ENCODE results near the gene MTFR2.

GRCh38 chr6:136236466-136237293, 13.4 kb downstream of the MTFR2 start:
- no peak for TF ChIP-seq LEF1 (IDR thresholded peaks at IDR 0.05; ENCODE audit: borderline replicate concordance)
- no peak for TF ChIP-seq SP1 (IDR thresholded peaks at IDR 0.05)
- no peak for TF ChIP-seq L3MBTL2 (conservative IDR thresholded peaks at IDR 0.05)
- no peak for TF ChIP-seq TARDBP (IDR thresholded peaks at IDR 0.05)
- no peak for TF ChIP-seq HDGF (IDR thresholded peaks at IDR 0.05; ENCODE audit: borderline replicate concordance)
- TF ChIP-seq ZNF384 (IDR thresholded peaks at IDR 0.05) = no peak

Data from HEK293T (cell line).